ENCODE measurements around the gene LPCAT1. TPM values are rescaled to one million over a fixed set of nuclear protein-coding genes. Genes with fewer than 3 reads are reported as not detected.

Gene LPCAT1
- total and polyA plus RNA-seq, 2 of the 4 experiments (the other 2 are of a cell fraction), result 17.7 to 33.6 TPM

DNA sequence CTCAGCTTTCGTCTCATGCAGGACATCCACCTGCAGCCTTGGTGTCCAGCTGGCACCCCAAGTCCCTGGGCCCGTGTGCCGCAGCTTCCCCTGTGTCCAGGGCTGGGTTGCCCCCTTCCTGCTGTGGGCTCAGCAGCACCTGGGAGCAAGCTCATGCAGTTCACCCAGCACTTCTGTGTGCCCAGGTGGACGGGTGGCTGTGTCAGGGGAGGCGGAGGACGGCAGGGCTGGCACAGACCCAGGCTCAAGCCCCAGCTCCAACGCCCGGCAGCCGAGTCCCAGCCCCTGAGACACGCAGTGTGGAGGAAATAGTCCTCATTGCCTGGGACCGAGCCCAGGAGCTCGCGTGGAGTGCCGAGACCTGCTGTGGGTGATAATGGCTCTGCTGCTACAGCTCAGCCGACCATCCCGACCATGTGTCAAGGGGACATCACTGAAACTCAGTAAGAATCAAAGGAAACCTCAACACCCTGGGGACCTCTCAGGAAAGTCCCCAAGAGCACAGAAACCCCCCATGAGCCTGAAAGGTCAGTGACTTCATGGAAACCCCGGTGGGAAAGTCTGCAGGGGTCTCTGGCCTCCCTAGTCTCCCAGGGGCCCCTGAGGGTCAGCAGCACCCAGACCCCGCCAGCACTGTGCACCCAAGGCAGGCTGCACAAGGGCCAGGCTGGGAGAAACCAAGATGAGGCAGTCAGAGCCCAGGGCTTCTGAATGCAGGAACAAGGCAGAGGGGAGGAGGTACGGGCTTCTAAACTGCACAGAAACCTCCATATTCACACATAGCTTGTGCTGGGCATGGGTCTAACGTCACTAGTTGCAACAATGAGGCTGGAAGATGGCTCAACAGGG lies 38.8 kb downstream of the LPCAT1 start (continued):
- TF ChIP-seq, protein P1, sequence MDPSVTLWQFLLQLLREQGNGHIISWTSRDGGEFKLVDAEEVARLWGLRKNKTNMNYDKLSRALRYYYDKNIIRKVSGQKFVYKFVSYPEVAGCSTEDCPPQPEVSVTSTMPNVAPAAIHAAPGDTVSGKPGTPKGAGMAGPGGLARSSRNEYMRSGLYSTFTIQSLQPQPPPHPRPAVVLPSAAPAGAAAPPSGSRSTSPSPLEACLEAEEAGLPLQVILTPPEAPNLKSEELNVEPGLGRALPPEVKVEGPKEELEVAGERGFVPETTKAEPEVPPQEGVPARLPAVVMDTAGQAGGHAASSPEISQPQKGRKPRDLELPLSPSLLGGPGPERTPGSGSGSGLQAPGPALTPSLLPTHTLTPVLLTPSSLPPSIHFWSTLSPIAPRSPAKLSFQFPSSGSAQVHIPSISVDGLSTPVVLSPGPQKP (IDR thresholded peaks at IDR 0.05; ENCODE audit: borderline replicate concordance, low read depth, low read length), result no peak

Measured in IMR-90 (cell line).